ENCODE results near the gene AARS2. TPM values are rescaled to one million over a fixed set of nuclear protein-coding genes. Genes with fewer than 3 reads are reported as not detected.

AARS2 gene
- total RNA-seq, 4 donors from 2014 or later: 14.1 to 24.7 (median 21.0) TPM

DNA sequence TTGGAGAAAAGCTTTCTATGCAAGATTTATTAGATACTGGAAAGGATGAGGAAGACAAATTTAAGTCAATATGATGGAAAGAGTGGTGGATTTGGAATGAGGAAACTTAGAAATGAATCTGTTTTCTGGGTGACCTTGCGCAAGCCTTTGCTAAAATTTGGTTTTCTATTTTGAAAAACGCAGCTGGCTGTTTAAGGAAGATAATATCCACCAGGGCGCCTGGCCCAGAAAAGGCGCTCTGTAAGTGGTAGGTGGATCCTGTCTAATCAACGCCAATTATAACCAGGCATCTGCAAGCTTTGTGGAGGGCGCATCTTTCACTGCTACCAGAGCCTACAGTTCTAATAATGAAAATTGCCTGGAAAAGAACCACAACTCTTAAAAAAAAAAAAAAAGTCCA, 28.9 kb upstream of the AARS2 start:
- Histone ChIP-seq H3K27me3 (no peaks in the 10 kb centered on the region), H3K4me3 (no peak overlapping the region), H3K36me3 (no peaks in the 10 kb centered on the region), H3K9me3 (no peaks in the 10 kb centered on the region), H3K4me1 (no peaks in the 10 kb centered on the region), H3K27ac (no peak overlapping the region)
- intact Hi-C loops (cut with DNase I; ENCODE audit: low total_unique reads): no loop called here
- DNase-seq: no peak
- TF ChIP-seq, protein P1, sequence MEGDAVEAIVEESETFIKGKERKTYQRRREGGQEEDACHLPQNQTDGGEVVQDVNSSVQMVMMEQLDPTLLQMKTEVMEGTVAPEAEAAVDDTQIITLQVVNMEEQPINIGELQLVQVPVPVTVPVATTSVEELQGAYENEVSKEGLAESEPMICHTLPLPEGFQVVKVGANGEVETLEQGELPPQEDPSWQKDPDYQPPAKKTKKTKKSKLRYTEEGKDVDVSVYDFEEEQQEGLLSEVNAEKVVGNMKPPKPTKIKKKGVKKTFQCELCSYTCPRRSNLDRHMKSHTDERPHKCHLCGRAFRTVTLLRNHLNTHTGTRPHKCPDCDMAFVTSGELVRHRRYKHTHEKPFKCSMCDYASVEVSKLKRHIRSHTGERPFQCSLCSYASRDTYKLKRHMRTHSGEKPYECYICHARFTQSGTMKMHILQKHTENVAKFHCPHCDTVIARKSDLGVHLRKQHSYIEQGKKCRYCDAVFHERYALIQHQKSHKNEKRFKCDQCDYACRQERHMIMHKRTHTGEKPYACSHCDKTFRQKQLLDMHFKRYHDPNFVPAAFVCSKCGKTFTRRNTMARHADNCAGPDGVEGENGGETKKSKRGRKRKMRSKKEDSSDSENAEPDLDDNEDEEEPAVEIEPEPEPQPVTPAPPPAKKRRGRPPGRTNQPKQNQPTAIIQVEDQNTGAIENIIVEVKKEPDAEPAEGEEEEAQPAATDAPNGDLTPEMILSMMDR (IDR thresholded peaks at IDR 0.05): no peak
- TF ChIP-seq POLR2A (IDR thresholded peaks at IDR 0.05): no peak

DNA sequence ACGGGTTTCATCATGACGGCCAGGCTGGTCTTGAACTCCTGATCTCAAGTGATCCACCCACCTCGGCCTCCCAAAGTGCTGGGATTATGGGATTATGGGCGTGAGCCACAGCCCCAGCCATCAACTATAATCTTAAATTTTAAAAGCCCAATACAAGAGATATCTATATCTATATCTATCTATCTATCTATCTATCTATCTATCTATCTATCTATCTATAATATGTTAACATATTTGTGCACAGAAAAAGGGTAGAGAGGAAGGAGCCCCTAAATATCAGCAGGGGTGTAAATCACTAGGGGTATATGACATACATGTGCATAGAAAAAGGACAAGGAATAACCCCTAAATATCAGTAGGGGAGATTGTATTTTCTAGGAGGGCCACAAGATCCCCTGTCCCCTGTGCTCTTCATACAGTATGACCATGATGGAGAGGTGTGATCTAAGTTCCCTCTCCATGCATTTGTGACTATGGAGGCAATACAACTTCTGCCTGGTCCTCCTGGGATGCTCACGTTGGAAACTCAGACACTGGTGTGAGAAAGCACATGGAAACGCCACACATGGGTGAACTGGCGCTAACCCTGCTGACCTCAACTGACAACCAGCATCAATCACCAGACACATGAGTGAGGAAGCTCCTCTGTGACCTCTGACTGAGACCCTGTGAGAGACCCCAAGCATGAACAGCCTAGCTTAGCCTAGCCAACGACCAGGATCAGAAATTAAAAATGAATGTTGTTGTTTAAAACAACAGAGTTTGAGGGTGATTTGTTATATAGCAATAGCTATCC, 28.1 kb upstream of the AARS2 start:
- H3K27ac ChIP-seq: no peak overlapping the region
- H3K4me1 ChIP-seq: no peaks in the 10 kb centered on the region
- intact Hi-C loops (cut with DNase I; ENCODE audit: low total_unique reads): no loop called here

DNA sequence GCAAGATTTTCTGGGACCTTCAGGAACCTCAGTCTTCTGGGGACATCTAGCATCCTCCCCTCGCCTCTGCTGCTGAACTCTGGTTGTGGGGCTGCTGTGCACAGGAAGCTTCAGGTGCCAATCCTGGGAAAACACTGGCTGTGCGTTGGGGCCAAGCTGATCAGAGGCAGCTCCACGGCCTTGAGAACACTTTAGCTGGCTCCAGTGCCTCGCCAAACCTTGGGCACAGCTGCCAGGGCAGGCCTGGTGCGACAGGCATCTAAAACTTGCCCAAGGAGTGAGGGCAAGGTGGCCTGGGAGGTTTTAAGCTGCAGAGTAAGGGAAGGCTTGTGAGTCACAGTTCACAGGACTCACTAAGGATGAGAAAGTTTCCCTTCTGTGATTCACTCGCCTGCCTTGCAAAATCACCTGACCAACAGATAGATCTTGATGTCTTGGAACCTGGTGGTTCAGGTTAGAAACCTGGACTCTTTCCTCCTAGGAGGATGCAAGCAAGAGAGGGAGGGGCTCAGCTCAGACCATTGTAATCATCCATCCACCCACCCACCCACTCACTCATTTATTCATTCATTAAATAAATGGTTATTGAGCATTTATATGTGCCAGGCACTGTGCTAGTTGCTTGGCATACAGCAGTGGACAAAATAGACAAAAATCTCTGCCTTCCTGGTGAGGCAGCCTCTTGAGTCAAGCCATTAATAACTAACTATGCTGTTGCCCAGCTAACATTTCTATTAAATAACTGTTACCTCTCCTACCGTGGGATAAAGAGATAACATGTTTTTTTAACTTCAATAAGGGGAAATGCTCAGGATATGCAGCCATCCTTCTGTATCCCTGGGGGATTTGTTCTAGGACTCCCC, 26.8 kb upstream of the AARS2 start:
- DNase-seq: no peak
- H3K27me3 ChIP-seq: no peaks in the 10 kb centered on the region
- no peaks in the 10 kb centered on the region for H3K36me3 ChIP-seq
- TF ChIP-seq, protein P1 (IDR thresholded peaks at IDR 0.05): no peak
- no peak for TF ChIP-seq POLR2A (IDR thresholded peaks at IDR 0.05)
- H3K4me3 ChIP-seq: no peak overlapping the region
- H3K9me3 ChIP-seq: no peaks in the 10 kb centered on the region
- intact Hi-C loops (cut with DNase I; ENCODE audit: low total_unique reads): no loop called here
- H3K27ac ChIP-seq: no peak overlapping the region
- H3K4me1 ChIP-seq: no peaks in the 10 kb centered on the region

More for the DNA sequence above, 28.1 kb upstream of the AARS2 start:
- TF ChIP-seq POLR2A (IDR thresholded peaks at IDR 0.05): no peak
- TF ChIP-seq, protein P1 (IDR thresholded peaks at IDR 0.05): no peak
- DNase-seq: no peak
- Histone ChIP-seq H3K27me3 (no peaks in the 10 kb centered on the region), H3K36me3 (no peaks in the 10 kb centered on the region), H3K9me3 (no peaks in the 10 kb centered on the region), H3K4me3 (no peak overlapping the region)

DNA sequence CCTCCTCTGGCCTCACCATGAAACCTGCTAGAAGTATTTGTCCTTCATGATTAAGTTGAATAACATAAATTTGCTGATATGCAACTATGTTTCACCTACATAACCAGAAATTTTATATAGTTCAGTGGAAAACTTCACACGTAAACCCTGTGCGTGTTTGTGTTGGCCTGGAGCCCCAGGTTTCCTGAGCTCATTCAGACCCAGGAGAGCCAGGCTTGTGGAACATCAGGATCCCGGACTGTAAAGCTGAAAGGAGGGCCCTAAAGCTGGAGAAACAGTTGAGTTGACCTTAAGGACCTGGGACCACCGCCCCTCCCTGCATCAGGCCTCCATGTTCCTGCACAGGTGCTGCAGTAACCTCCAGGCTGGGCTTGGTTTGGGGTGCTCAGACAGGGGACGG, 26.2 kb upstream of the AARS2 start:
- intact Hi-C loops (cut with DNase I; ENCODE audit: low total_unique reads): no loop called here
- Histone ChIP-seq H3K4me3 (no peak overlapping the region), H3K27me3 (no peaks in the 10 kb centered on the region), H3K36me3 (no peaks in the 10 kb centered on the region), H3K4me1 (no peaks in the 10 kb centered on the region), H3K9me3 (no peaks in the 10 kb centered on the region), H3K27ac (no peak overlapping the region)
- no peak for DNase-seq
- TF ChIP-seq, protein P1 (IDR thresholded peaks at IDR 0.05): no peak
- TF ChIP-seq POLR2A (IDR thresholded peaks at IDR 0.05): no peak

All from uterus (tissue), 4 donors.